Measurements from ENCODE around the gene B3GLCT. TPM values are rescaled to one million over a fixed set of nuclear protein-coding genes. Genes with fewer than 3 reads are reported as not detected.

B3GLCT gene
- total RNA-seq, 1 experiment from 2014 or later, result 3.2 TPM

DNA sequence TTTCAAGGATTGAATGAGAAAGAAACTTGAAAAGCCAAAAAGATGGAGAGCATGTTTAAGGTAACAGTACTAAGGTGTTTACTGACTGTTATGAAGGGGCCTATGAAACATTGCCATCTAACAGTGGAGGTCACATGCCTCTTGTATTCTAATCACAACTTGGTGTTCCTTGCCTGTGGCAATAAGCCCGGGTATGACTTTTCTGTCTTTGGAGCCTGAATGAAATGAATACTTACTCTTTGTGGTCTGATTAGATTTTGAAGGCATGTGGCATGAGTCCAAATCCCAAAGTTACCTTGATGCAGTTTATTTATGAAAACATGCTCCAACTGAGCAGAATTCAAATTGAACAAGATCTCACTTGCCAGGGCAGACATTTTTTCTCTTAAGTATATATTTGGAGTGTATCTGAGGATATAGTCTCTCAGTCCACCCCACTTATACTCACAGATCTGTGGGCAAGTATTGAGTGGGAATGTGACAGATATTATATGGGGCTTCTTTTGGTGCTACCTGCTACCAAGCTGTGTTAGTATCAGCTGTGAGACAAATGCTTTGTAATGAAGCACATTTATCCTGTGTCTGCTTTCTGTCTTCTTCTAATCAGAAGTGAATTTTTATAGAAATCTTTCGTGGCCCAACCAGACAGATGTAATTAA, 67.5 kb downstream of the B3GLCT start:
- BruUV-seq (replicated peaks), result no TSS peak
- H3K27ac ChIP-seq (ENCODE audit: low read length), result no peak overlapping the region
- H3K9me3 ChIP-seq (ENCODE audit: low read length), result no peaks in the 10 kb centered on the region; the same call in 1 of the 2 replicates
- ATAC-seq, result no peak
- no peaks in the 10 kb centered on the region for H3K36me3 ChIP-seq (ENCODE audit: low read depth, low read length)
- no peaks in the 10 kb centered on the region for H3K9me2 ChIP-seq (replicated peaks; ENCODE audit: low read length)
- H3K4me2 ChIP-seq (ENCODE audit: low read length), result no peak overlapping the region
- H3K4me1 ChIP-seq (ENCODE audit: insufficient read depth, low read length), result no peaks in the 10 kb centered on the region
- no peak overlapping the region for H3K9ac ChIP-seq (ENCODE audit: low read length)
- ChIA-PET CTCF (no interaction called here), POLR2A (ENCODE audit: unreplicated experiment) (no interaction called here)
- no peak overlapping the region for H2AFZ ChIP-seq (ENCODE audit: low read length)
- no peak overlapping the region for H3K4me3 ChIP-seq (ENCODE audit: low read length)
- H3K27me3 ChIP-seq (ENCODE audit: low read length), result no peaks in the 10 kb centered on the region
- H3F3A ChIP-seq (ENCODE audit: low read length, unreplicated experiment), result no peaks in the 10 kb centered on the region
- H3K79me2 ChIP-seq (ENCODE audit: low read length), result no peaks in the 10 kb centered on the region
- intact Hi-C loops (cut with micrococcal nuclease), result no loop called here
- TF ChIP-seq, protein P1, sequence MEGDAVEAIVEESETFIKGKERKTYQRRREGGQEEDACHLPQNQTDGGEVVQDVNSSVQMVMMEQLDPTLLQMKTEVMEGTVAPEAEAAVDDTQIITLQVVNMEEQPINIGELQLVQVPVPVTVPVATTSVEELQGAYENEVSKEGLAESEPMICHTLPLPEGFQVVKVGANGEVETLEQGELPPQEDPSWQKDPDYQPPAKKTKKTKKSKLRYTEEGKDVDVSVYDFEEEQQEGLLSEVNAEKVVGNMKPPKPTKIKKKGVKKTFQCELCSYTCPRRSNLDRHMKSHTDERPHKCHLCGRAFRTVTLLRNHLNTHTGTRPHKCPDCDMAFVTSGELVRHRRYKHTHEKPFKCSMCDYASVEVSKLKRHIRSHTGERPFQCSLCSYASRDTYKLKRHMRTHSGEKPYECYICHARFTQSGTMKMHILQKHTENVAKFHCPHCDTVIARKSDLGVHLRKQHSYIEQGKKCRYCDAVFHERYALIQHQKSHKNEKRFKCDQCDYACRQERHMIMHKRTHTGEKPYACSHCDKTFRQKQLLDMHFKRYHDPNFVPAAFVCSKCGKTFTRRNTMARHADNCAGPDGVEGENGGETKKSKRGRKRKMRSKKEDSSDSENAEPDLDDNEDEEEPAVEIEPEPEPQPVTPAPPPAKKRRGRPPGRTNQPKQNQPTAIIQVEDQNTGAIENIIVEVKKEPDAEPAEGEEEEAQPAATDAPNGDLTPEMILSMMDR (conservative IDR thresholded peaks at IDR 0.05; ENCODE audit: low read depth, low read length), result no peak
- TF ChIP-seq EZH2 (IDR thresholded peaks at IDR 0.05; ENCODE audit: low read length, unreplicated experiment) (no peak), EZH2phosphoT487 (IDR thresholded peaks at IDR 0.05; ENCODE audit: borderline replicate concordance, low read length) (no peak)
- DNase-seq, result no peak
- no peaks in the 10 kb centered on the region for H4K20me1 ChIP-seq (ENCODE audit: low read length)

DNA sequence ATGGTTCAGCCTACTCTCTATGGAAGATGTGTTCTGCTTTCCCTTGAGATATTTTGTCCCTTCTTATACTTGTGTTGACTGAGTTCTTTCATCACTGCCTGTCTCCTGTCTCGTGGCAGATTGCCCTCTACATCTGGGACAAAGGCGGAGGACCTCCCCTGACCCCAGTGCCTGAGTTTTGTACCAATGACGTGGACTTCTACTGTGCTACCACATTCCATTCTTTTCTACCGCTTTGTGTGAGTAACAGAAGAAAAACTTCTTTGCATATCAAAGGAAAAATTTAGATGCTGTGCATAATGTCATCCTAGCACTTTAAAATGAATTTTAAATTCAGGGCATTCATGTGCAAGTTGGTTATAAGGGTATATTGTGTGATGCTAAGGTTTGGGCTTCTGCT, 74.6 kb downstream of the B3GLCT start:
- peaks cover 5% of the 10 kb centered on the region; the same call in 1 of the 2 replicates for H3K36me3 ChIP-seq (ENCODE audit: low read depth, low read length)
- intact Hi-C loops (cut with micrococcal nuclease), result no loop called here
- H3K79me2 ChIP-seq (ENCODE audit: low read length), result no peaks in the 10 kb centered on the region
- H2AFZ ChIP-seq (ENCODE audit: low read length), result no peak overlapping the region
- H3K27me3 ChIP-seq (ENCODE audit: low read length), result no peaks in the 10 kb centered on the region
- POLR2A ChIA-PET (ENCODE audit: unreplicated experiment), result no interaction called here
- H3K27ac ChIP-seq (ENCODE audit: low read length), result no peak overlapping the region
- H3K4me2 ChIP-seq (ENCODE audit: low read length), result no peak overlapping the region
- no peaks in the 10 kb centered on the region; the same call in 1 of the 2 replicates for H3K9me3 ChIP-seq (ENCODE audit: low read length)
- H4K20me1 ChIP-seq (ENCODE audit: low read length), result no peaks in the 10 kb centered on the region
- TF ChIP-seq EZH2 (IDR thresholded peaks at IDR 0.05; ENCODE audit: low read length, unreplicated experiment) (no peak), EZH2phosphoT487 (IDR thresholded peaks at IDR 0.05; ENCODE audit: borderline replicate concordance, low read length) (no peak)
- TF ChIP-seq, protein P1 (conservative IDR thresholded peaks at IDR 0.05; ENCODE audit: low read depth, low read length), result no peak
- CTCF ChIA-PET, result no interaction called here
- H3K4me1 ChIP-seq (ENCODE audit: insufficient read depth, low read length), result no peaks in the 10 kb centered on the region
- DNase-seq (no peak), ATAC-seq (no peak)
- no peaks in the 10 kb centered on the region for H3K9me2 ChIP-seq (replicated peaks; ENCODE audit: low read length)
- H3K9ac ChIP-seq (ENCODE audit: low read length), result no peak overlapping the region
- H3K4me3 ChIP-seq (ENCODE audit: low read length), result no peak overlapping the region
- no peaks in the 10 kb centered on the region for H3F3A ChIP-seq (ENCODE audit: low read length, unreplicated experiment)
- no TSS peak for BruUV-seq (replicated peaks)

DNA sequence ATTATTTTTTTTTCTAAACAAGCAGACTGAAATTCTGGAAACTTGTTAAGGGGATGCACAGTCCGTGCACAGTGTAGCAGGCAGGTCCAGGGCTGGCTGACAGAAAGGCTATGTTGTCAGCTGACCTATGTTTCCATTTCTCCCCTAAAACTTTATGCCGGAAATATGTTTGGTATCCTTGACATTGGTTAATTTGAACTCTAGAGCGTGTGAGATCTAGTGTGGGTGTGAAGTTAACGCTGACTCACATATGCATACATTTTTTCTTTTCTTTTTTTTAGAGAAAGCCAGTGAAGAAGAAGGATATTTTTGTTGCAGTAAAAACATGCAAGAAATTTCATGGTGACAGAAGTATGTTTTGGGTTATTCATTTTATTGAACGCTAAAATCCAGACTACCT, 76.6 kb downstream of the B3GLCT start:
- Histone ChIP-seq H3K79me2 (ENCODE audit: low read length) (no peaks in the 10 kb centered on the region), H3K9ac (ENCODE audit: low read length) (no peak overlapping the region), H3K9me2 (replicated peaks; ENCODE audit: low read length) (no peaks in the 10 kb centered on the region), H3K27me3 (ENCODE audit: low read length) (no peaks in the 10 kb centered on the region), H3K27ac (ENCODE audit: low read length) (no peak overlapping the region), H4K20me1 (ENCODE audit: low read length) (no peaks in the 10 kb centered on the region), H3K4me3 (ENCODE audit: low read length) (no peak overlapping the region), H3K4me2 (ENCODE audit: low read length) (no peak overlapping the region), H3K9me3 (ENCODE audit: low read length) (no peaks in the 10 kb centered on the region; the same call in 1 of the 2 replicates), H3K36me3 (ENCODE audit: low read depth, low read length) (peaks cover 5% of the 10 kb centered on the region; the same call in 1 of the 2 replicates), H2AFZ (ENCODE audit: low read length) (no peak overlapping the region), H3F3A (ENCODE audit: low read length, unreplicated experiment) (no peaks in the 10 kb centered on the region), H3K4me1 (ENCODE audit: insufficient read depth, low read length) (no peaks in the 10 kb centered on the region)
- intact Hi-C loops (cut with micrococcal nuclease), result no loop called here
- ChIA-PET POLR2A (ENCODE audit: unreplicated experiment) (no interaction called here), CTCF (no interaction called here)
- no peak for DNase-seq
- no peak for ATAC-seq
- TF ChIP-seq EZH2phosphoT487 (IDR thresholded peaks at IDR 0.05; ENCODE audit: borderline replicate concordance, low read length) (no peak), EZH2 (IDR thresholded peaks at IDR 0.05; ENCODE audit: low read length, unreplicated experiment) (no peak)
- TF ChIP-seq, protein P1 (conservative IDR thresholded peaks at IDR 0.05; ENCODE audit: low read depth, low read length), result no peak
- no TSS peak for BruUV-seq (replicated peaks)

All from PC-3 (cell line).